ENCODE results near the gene FBXO33. TPM values are rescaled to one million over a fixed set of nuclear protein-coding genes. Genes with fewer than 3 reads are reported as not detected.

FBXO33 gene
- total RNA-seq, 1 experiment from 2014 or later: 9.7 TPM

DNA sequence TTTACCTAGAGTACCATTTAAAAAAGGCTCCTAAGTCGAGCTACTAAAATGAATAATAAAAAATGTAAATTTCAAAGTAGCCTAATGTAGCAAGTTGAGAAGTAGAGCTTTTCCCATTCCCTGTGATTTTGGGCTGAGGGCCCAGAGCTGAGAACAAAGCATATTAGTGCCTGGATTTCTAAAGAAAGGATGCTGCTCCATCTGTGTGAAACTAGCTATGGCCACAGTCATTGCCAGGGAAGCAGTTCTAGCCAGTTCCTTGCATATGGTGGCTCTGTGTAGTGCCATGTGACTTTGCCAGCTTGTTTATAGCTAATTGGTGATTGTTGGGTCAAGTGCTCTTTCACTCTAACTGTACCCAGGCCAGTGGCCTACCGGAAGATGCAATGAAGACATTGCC, 20.4 kb upstream of the FBXO33 start:
- H3K27me3 ChIP-seq (ENCODE audit: insufficient read depth, low read length): no peaks in the 10 kb centered on the region
- H2AFZ ChIP-seq (ENCODE audit: low read depth, low read length, poor library complexity, severe bottlenecking): no peak overlapping the region
- no peaks in the 10 kb centered on the region for H4K20me1 ChIP-seq (ENCODE audit: insufficient read depth)
- no peaks in the 10 kb centered on the region for H3K4me1 ChIP-seq (ENCODE audit: control insufficient read depth in 1 of 2, insufficient read depth in 2 of 2, low read length in 2 of 2)
- no TSS peak for BruUV-seq (replicated peaks)
- POLR2A ChIA-PET: no interaction called here
- CTCF ChIA-PET: no interaction called here
- H3K9ac ChIP-seq (ENCODE audit: low read length): no peak overlapping the region
- no peak for DNase-seq (ENCODE audit: low read depth, low spot score)
- TF ChIP-seq ZFX (IDR thresholded peaks at IDR 0.05): no peak
- no peak for TF ChIP-seq YY1 (IDR thresholded peaks at IDR 0.05; ENCODE audit: extremely low read depth, insufficient replicate concordance, low read depth, low read length)
- TF ChIP-seq ZNF274 (IDR thresholded peaks at IDR 0.05; ENCODE audit: low read depth, low read length): no peak
- no peak for TF ChIP-seq JUND (IDR thresholded peaks at IDR 0.05)
- no peak for TF ChIP-seq POLR2A (IDR thresholded peaks at IDR 0.05; ENCODE audit: borderline replicate concordance, extremely low read depth, insufficient read depth, insufficient read length)
- TF ChIP-seq EZH2phosphoT487 (IDR thresholded peaks at IDR 0.05; ENCODE audit: borderline replicate concordance): no peak
- TF ChIP-seq, protein P1, sequence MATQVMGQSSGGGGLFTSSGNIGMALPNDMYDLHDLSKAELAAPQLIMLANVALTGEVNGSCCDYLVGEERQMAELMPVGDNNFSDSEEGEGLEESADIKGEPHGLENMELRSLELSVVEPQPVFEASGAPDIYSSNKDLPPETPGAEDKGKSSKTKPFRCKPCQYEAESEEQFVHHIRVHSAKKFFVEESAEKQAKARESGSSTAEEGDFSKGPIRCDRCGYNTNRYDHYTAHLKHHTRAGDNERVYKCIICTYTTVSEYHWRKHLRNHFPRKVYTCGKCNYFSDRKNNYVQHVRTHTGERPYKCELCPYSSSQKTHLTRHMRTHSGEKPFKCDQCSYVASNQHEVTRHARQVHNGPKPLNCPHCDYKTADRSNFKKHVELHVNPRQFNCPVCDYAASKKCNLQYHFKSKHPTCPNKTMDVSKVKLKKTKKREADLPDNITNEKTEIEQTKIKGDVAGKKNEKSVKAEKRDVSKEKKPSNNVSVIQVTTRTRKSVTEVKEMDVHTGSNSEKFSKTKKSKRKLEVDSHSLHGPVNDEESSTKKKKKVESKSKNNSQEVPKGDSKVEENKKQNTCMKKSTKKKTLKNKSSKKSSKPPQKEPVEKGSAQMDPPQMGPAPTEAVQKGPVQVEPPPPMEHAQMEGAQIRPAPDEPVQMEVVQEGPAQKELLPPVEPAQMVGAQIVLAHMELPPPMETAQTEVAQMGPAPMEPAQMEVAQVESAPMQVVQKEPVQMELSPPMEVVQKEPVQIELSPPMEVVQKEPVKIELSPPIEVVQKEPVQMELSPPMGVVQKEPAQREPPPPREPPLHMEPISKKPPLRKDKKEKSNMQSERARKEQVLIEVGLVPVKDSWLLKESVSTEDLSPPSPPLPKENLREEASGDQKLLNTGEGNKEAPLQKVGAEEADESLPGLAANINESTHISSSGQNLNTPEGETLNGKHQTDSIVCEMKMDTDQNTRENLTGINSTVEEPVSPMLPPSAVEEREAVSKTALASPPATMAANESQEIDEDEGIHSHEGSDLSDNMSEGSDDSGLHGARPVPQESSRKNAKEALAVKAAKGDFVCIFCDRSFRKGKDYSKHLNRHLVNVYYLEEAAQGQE (IDR thresholded peaks at IDR 0.05; ENCODE audit: low read depth): no peak
- no peak for TF ChIP-seq POLR2AphosphoS5 (IDR thresholded peaks at IDR 0.05; ENCODE audit: low read depth, low read length)
- no peak for TF ChIP-seq CBX3 (IDR thresholded peaks at IDR 0.05; ENCODE audit: low read depth)
- TF ChIP-seq, protein P2, sequence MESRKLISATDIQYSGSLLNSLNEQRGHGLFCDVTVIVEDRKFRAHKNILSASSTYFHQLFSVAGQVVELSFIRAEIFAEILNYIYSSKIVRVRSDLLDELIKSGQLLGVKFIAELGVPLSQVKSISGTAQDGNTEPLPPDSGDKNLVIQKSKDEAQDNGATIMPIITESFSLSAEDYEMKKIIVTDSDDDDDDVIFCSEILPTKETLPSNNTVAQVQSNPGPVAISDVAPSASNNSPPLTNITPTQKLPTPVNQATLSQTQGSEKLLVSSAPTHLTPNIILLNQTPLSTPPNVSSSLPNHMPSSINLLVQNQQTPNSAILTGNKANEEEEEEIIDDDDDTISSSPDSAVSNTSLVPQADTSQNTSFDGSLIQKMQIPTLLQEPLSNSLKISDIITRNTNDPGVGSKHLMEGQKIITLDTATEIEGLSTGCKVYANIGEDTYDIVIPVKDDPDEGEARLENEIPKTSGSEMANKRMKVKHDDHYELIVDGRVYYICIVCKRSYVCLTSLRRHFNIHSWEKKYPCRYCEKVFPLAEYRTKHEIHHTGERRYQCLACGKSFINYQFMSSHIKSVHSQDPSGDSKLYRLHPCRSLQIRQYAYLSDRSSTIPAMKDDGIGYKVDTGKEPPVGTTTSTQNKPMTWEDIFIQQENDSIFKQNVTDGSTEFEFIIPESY (IDR thresholded peaks at IDR 0.05; ENCODE audit: extremely low read depth, insufficient replicate concordance, low read length): no peak
- TF ChIP-seq, protein P3, sequence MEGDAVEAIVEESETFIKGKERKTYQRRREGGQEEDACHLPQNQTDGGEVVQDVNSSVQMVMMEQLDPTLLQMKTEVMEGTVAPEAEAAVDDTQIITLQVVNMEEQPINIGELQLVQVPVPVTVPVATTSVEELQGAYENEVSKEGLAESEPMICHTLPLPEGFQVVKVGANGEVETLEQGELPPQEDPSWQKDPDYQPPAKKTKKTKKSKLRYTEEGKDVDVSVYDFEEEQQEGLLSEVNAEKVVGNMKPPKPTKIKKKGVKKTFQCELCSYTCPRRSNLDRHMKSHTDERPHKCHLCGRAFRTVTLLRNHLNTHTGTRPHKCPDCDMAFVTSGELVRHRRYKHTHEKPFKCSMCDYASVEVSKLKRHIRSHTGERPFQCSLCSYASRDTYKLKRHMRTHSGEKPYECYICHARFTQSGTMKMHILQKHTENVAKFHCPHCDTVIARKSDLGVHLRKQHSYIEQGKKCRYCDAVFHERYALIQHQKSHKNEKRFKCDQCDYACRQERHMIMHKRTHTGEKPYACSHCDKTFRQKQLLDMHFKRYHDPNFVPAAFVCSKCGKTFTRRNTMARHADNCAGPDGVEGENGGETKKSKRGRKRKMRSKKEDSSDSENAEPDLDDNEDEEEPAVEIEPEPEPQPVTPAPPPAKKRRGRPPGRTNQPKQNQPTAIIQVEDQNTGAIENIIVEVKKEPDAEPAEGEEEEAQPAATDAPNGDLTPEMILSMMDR (IDR thresholded peaks at IDR 0.05 in 2 of 3, conservative IDR thresholded peaks at IDR 0.05 in 1 of 3; ENCODE audit: borderline replicate concordance in 1 of 3, insufficient read depth in 1 of 3, low read depth in 2 of 3, low read length in 2 of 3): no peak
- TF ChIP-seq CEBPB (IDR thresholded peaks at IDR 0.05; ENCODE audit: low read depth): no peak
- TF ChIP-seq SIN3A (IDR thresholded peaks at IDR 0.05; ENCODE audit: low read depth): no peak
- no peak for TF ChIP-seq EGR1 (IDR thresholded peaks at IDR 0.05; ENCODE audit: low read depth)
- no peak for TF ChIP-seq RAD21 (IDR thresholded peaks at IDR 0.05; ENCODE audit: low read depth)
- TF ChIP-seq SRF (IDR thresholded peaks at IDR 0.05; ENCODE audit: low read depth): no peak
- no peak for TF ChIP-seq FOSL1 (IDR thresholded peaks at IDR 0.05; ENCODE audit: low read depth)
- no peak for TF ChIP-seq SP1 (IDR thresholded peaks at IDR 0.05; ENCODE audit: low read depth)
- TF ChIP-seq TCF7L2 (IDR thresholded peaks at IDR 0.05; ENCODE audit: borderline replicate concordance, extremely low read depth, insufficient read depth, insufficient read length): no peak
- TF ChIP-seq, protein P4, sequence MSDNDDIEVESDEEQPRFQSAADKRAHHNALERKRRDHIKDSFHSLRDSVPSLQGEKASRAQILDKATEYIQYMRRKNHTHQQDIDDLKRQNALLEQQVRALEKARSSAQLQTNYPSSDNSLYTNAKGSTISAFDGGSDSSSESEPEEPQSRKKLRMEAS (IDR thresholded peaks at IDR 0.05): no peak
- intact Hi-C loops (cut with micrococcal nuclease): no loop called here
- no peak for ATAC-seq
- no peak overlapping the region for H3K27ac ChIP-seq (ENCODE audit: low read depth, low read length)
- no peak overlapping the region for H3K4me2 ChIP-seq (ENCODE audit: low read length)
- H3K4me3 ChIP-seq (replicated peaks in 1 of 2; ENCODE audit: low read depth in 1 of 2, low read length in 2 of 2): no peak overlapping the region
- H3K79me2 ChIP-seq (ENCODE audit: insufficient read depth, low read length): no peaks in the 10 kb centered on the region
- H3K9me3 ChIP-seq (ENCODE audit: control insufficient read depth in 1 of 2, insufficient read depth in 1 of 2, low read depth in 1 of 2, low read length in 2 of 2): no peaks in the 10 kb centered on the region
- no peaks in the 10 kb centered on the region for H3K36me3 ChIP-seq (ENCODE audit: control insufficient read depth in 1 of 2, insufficient read depth in 2 of 2, low read length in 2 of 2)
- no peaks in the 10 kb centered on the region for H3K9me2 ChIP-seq (ENCODE audit: insufficient read depth)
- RAD21 ChIA-PET (ENCODE audit: low non-redundant PET in 1 of 2, low total read pairs in 2 of 2, uncharacterized antibody in 2 of 2, unreplicated experiment in 2 of 2): no interaction called here

Data from HCT116 (cell line).